ENCODE results near the gene SFTPD. TPM values are rescaled to one million over a fixed set of nuclear protein-coding genes. Genes with fewer than 3 reads are reported as not detected.

Gene SFTPD
- total and polyA plus RNA-seq, 10 donors = 0.15 to 0.33 (median 0.19) TPM; not detected in 7

GRCh38 chr10:79941585-79942210 is 7.2 kb downstream of the SFTPD start:
- no peak for TF ChIP-seq POLR2A (IDR thresholded peaks at IDR 0.05)
- TF ChIP-seq POLR2AphosphoS5 (IDR thresholded peaks at IDR 0.05) = no peak
- TF ChIP-seq, protein P1, sequence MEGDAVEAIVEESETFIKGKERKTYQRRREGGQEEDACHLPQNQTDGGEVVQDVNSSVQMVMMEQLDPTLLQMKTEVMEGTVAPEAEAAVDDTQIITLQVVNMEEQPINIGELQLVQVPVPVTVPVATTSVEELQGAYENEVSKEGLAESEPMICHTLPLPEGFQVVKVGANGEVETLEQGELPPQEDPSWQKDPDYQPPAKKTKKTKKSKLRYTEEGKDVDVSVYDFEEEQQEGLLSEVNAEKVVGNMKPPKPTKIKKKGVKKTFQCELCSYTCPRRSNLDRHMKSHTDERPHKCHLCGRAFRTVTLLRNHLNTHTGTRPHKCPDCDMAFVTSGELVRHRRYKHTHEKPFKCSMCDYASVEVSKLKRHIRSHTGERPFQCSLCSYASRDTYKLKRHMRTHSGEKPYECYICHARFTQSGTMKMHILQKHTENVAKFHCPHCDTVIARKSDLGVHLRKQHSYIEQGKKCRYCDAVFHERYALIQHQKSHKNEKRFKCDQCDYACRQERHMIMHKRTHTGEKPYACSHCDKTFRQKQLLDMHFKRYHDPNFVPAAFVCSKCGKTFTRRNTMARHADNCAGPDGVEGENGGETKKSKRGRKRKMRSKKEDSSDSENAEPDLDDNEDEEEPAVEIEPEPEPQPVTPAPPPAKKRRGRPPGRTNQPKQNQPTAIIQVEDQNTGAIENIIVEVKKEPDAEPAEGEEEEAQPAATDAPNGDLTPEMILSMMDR (IDR thresholded peaks at IDR 0.05 in 8 of 11, conservative IDR thresholded peaks at IDR 0.05 in 3 of 11) = no peak
- peaks cover 0 to 5% (median 0%) of the 10 kb centered on the region in 6 donors for H3K36me3 ChIP-seq
- no peak overlapping the region for H3K27ac ChIP-seq
- no peak for DNase-seq
- WGBS, 5 donors = 83 to 97% (median 94%) methylated on average over 11 of the region's 11 CpGs
- no peak overlapping the region for H3K4me3 ChIP-seq
- H3K4me1 ChIP-seq = peaks cover 3 to 35% (median 25%) of the 10 kb centered on the region in 6 donors
- H3K9me3 ChIP-seq = no peaks in the 10 kb centered on the region
- intact Hi-C loops (cut with DNase I; ENCODE audit: low total_unique reads) = no loop called here
- peaks cover 0 to 2% (median 0%) of the 10 kb centered on the region in 7 donors for H3K27me3 ChIP-seq (replicated peaks in 1 of 7)

GRCh38 chr10:79941146-79941545 is 7.8 kb downstream of the SFTPD start:
- no peak for DNase-seq
- WGBS, 5 donors = 90 to 97% (median 92%) methylated on average over 4 of the region's 4 CpGs
- Histone ChIP-seq H3K4me3 (no peak overlapping the region), H3K27ac (no peak overlapping the region), H3K4me1 (peaks cover 3 to 40% (median 25%) of the 10 kb centered on the region in 6 donors), H3K36me3 (peaks cover 0 to 5% (median 0%) of the 10 kb centered on the region in 6 donors), H3K27me3 (replicated peaks in 1 of 7) (peaks cover 0 to 4% (median 0%) of the 10 kb centered on the region in 7 donors), H3K9me3 (no peaks in the 10 kb centered on the region)
- intact Hi-C loops (cut with DNase I; ENCODE audit: low total_unique reads) = no loop called here
- no peak for TF ChIP-seq POLR2AphosphoS5 (IDR thresholded peaks at IDR 0.05)
- TF ChIP-seq, protein P1 (IDR thresholded peaks at IDR 0.05 in 8 of 11, conservative IDR thresholded peaks at IDR 0.05 in 3 of 11) = no peak
- no peak for TF ChIP-seq POLR2A (IDR thresholded peaks at IDR 0.05)

- Histone ChIP-seq H3K27ac (no peak overlapping the region), H3K9me3 (no peaks in the 10 kb centered on the region), H3K27me3 (replicated peaks in 1 of 7) (peaks cover 0 to 4% (median 0%) of the 10 kb centered on the region in 7 donors), H3K4me1 (peaks cover 3 to 40% (median 25%) of the 10 kb centered on the region in 6 donors), H3K36me3 (peaks cover 0 to 5% (median 0%) of the 10 kb centered on the region in 6 donors), H3K4me3 (no peak overlapping the region)
- intact Hi-C loops (cut with DNase I; ENCODE audit: low total_unique reads) = no loop called here
- no peak for DNase-seq
- TF ChIP-seq POLR2AphosphoS5 (IDR thresholded peaks at IDR 0.05) = no peak
- TF ChIP-seq, protein P1 (IDR thresholded peaks at IDR 0.05 in 8 of 11, conservative IDR thresholded peaks at IDR 0.05 in 3 of 11) = no peak
- TF ChIP-seq POLR2A (IDR thresholded peaks at IDR 0.05) = no peak
These were observed 8.5 kb downstream of the SFTPD start for GRCh38 chr10:79940431-79940830.

- no peak for DNase-seq
- WGBS, 5 donors = 83 to 97% (median 92%) methylated on average over 1 to 2 of the region's 2 CpGs
- H3K27ac ChIP-seq = no peak overlapping the region
- no peak overlapping the region for H3K4me3 ChIP-seq
- peaks cover 3 to 40% (median 25%) of the 10 kb centered on the region in 6 donors for H3K4me1 ChIP-seq
- peaks cover 0 to 5% (median 0%) of the 10 kb centered on the region in 6 donors for H3K36me3 ChIP-seq
- H3K9me3 ChIP-seq = no peaks in the 10 kb centered on the region
- intact Hi-C loops (cut with DNase I; ENCODE audit: low total_unique reads) = no loop called here
- no peak for TF ChIP-seq POLR2AphosphoS5 (IDR thresholded peaks at IDR 0.05)
- TF ChIP-seq, protein P1 (IDR thresholded peaks at IDR 0.05 in 8 of 11, conservative IDR thresholded peaks at IDR 0.05 in 3 of 11) = no peak
- H3K27me3 ChIP-seq (replicated peaks in 1 of 7) = peaks cover 0 to 4% (median 0%) of the 10 kb centered on the region in 7 donors
These were observed 8.9 kb downstream of the SFTPD start for GRCh38 chr10:79939969-79940368.

All from spleen (tissue), 11 donors.